Measurements from ENCODE around the gene RNF19B.
"Not testable (repeated sequence)": the region's sequence is repeated elsewhere in the genome, so short reads cannot be mapped to it uniquely, and the experiment has no call there.

Gene RNF19B

DNA sequence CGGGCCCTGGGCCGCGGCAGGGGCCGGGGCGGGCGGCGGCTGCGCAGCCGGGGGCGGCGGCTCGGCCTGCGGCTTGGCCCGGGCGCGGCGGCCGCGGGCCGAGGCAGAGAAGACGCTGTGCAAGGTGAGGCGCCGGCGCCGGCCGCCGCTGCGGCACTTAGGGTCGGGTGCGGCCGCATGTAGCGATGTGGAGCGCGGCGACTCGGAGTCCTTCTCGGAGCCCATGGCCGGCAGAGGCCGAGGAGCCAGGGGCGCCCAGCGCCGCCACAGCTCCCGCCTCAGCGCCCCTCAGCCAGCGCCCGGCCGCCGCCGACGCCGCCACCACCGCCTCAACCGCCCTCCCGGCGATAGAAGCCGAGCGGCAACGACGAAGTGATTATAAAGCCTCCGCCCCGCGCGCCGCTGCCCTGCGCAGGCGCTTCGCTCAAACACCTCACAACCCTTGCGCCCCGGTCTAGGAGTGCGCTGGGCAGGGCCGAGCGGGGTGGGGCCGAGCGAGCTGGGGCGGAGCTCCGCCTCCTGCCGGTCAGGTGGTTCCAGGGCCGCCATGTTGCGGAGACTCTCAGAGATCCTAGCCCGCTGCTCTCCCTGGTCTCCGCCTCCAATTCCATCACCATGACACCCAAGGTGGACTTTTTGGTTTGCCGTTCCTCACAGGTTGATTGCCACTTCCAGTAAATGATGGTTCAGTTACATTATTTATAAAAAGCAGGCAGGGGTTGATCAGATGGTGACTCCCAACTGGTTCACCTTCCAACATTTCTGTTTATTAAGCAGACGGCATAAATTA lies at the start of gene RNF19B:
Gene RNF19B, minus strand, starts transcription at position 349 of the 790 bp plus-strand sequence. Its CDS starts 124 bp downstream, at position 225.
- DNase-seq = peak; percentile 97

DNA sequence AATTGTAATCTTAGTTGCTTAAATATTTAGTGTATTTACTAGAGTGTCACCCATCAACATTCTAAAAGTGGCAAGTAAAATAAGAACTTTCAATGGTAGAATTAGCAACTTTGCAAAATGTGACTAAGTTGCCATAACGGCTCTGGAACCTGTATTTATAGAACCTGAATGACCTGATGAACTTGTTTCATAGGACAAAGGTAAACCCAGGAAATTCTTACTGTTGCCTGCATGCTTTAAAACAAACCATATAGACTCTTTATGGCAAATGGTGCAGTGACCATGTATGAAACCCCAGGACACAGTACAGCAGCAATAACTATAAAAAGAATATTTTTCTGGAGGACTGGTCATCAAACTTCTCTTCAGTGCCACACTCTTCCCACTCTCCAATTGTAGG lies 49.2 kb upstream of the RNF19B start:
- no peak for DNase-seq

- no peak for DNase-seq
These were observed 47.6 kb upstream of the RNF19B start for GRCh38 chr1:33012165-33012564.

GRCh38 chr1:33010932-33011731 lies 46.5 kb upstream of the RNF19B start:
- no peak for DNase-seq

GRCh38 chr1:33009561-33009960 lies 45.0 kb upstream of the RNF19B start:
- peak; percentile 90 for DNase-seq

GRCh38 chr1:33008051-33008914 lies 43.7 kb upstream of the RNF19B start:
- no peak for DNase-seq

GRCh38 chr1:33007190-33008050 lies 42.8 kb upstream of the RNF19B start:
- peak; percentile 52 for DNase-seq

- no peak for DNase-seq
These were observed 41.3 kb upstream of the RNF19B start for GRCh38 chr1:33005838-33006421.

- no peak for DNase-seq
These were observed 40.7 kb upstream of the RNF19B start for GRCh38 chr1:33005117-33005837.

DNA sequence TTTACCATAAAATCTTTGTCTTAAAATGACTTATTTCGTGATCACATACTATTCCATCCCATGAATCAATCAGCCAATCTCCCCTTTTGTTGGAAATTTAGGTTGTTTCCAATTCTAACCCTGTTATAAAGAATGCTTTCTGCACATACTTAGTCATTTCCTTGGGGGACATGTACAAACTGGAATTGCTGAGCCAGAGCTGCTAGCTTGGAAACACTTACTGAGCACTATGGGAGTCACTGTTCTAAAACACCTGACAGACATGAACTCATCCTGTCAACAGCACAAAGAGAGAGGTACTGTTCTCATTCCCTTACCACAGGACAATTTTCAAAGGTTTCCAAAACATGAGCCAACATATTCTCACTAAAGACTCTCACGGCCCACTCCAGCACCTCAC lies 40.0 kb upstream of the RNF19B start:
- DNase-seq = no peak

DNA sequence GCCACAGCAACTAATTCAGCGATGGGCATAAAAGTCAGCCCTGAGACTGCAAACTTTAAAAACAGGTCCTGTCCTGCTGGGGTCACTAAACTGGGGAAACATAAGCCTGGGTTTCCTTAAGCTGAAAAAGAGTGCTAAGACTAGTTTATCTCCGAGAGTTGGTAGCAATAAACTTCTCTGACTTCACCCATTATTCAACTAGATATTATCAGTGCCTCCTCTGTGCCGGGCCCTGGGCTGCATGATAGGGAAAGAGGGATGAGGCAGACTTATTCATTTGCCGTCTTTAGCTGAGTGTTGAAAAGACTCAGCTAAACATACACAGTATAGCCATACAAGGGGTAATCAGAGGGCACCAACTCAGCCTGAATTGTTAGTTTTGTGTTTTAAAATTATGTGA lies 39.0 kb upstream of the RNF19B start:
- DNase-seq = no peak

GRCh38 chr1:33002006-33002405 lies 37.4 kb upstream of the RNF19B start:
- no peak for DNase-seq

DNA sequence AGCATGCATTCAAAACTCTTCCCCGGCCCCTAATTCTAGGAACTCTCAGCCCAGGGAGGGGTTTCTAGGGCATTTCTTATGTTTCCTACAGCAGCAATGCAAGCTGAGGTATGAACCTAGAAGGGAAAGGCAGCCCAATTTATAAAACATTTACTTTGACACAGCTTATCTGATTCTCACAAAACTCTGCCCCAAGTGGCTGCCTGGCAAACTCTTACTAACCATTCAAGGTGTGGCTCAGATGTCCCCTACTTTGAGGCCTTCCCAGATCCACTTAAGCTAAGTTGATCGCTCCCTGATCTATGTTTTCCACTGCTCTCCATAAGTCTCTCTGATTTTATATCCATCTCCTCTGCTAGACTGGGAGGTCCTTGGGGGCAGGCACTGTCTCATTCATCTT lies 36.7 kb upstream of the RNF19B start:
- DNase-seq = peak; percentile 55

DNA sequence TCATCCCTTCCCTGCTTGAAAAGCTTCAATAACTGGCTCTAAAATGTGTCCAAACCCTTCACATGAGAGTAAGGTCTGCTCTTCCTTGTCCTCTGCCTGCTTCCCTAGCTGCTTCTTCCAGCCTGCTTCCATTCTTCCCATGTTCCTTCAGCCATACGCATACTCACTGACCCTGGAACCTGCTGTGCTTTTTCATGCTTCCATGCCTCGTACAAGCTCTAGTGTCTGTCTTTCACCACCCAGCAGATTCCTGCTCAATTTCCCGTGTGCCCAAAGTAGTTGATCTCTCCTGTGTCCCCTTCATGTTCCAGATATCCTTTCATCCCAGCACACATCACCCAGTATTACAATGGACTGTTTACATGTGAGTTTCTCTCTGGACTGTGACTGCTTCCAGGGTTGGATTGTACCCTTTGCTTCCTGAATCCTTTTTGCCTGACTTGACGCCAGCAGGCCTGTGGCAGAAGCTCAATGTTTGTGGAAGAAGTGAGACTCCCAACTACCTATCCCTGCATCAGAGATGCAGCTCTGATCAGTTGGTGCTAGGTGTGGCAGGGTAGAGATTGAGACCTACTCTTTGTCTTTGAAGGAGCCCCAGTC lies 35.9 kb upstream of the RNF19B start:
- DNase-seq = no peak

GRCh38 chr1:32998997-32999396 lies 34.4 kb upstream of the RNF19B start:
- no peak for DNase-seq

DNA sequence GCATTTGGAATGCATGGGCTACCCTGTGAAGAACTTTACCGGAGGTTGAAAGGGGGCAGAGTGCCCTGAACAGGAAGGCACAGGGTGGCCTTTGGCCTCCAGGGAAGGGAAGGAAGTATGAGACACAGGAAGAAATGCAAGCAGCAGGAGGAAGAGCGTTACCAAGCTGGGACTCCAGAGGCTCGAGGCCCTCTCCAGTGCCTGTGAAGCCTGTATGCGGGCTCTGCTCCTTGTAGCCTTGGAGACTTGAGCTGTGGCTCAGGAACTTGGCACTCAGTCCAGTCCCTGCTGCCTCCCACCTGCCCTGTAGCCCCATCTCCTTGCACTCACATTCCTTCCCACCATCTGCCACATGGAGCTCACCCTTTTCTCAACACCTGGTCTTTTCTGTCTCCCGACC lies 33.5 kb upstream of the RNF19B start:
- DNase-seq = no peak

GRCh38 chr1:32997381-32997891 lies 32.8 kb upstream of the RNF19B start:
- DNase-seq = no peak

- DNase-seq = not testable (repeated sequence)
These were observed 28.7 kb upstream of the RNF19B start for GRCh38 chr1:32993324-32993636.

- peak; percentile 84 for DNase-seq
These were observed 28.1 kb upstream of the RNF19B start for GRCh38 chr1:32992489-32993323.

Data from hematopoietic multipotent progenitor cell treated with erythropoietin and hydrocortisone succinate and interleukin-3 and kit ligand, for 6 days (in vitro differentiated cells).